GM21786 (cell line): ENCODE results near the gene MTMR1.

Source experiments
- ATAC-seq: cut with Tn5 transposase; IDR thresholded peaks from one replicate; pipeline ENCODE4 v1.9.1; 2021; ENCODE audit not compliant: unreplicated experiment

The MTMR1 gene

GRCh38 chrX:150692831-150693724 is at the start of gene MTMR1:
Gene MTMR1 (plus strand): TSS chrX:150693396. CDS start chrX:150693531, 135 bp downstream.
- ATAC-seq, result peak; percentile 31

- no peak for ATAC-seq
Observed at GRCh38 chrX:150643958-150644357, 49.2 kb upstream of the MTMR1 start.

DNA sequence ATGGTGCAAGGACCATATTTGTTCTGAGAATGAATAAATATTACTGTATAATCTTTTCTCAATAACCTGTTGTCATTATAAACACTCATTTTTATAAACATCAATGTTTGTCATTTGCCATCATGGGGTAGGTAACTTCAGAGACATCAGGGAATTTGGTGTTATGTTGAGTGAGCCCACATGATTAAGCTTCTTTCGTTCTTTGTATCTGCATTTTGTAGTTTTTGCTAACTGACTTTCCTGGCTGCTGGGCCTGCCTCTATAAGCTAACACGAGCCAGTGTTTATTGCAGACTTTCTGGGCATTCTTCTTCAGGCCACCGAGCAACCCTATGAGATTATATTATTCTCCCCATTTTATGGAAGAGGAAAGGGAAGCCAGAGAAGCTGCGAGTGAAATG is 48.8 kb upstream of the MTMR1 start:
- ATAC-seq, result no peak

GRCh38 chrX:150647331-150647730 is 45.9 kb upstream of the MTMR1 start:
- no peak for ATAC-seq

- no peak for ATAC-seq
Observed at GRCh38 chrX:150648296-150648940, 44.8 kb upstream of the MTMR1 start.

- ATAC-seq, result no peak
Observed at GRCh38 chrX:150649096-150649870, 43.9 kb upstream of the MTMR1 start.

DNA sequence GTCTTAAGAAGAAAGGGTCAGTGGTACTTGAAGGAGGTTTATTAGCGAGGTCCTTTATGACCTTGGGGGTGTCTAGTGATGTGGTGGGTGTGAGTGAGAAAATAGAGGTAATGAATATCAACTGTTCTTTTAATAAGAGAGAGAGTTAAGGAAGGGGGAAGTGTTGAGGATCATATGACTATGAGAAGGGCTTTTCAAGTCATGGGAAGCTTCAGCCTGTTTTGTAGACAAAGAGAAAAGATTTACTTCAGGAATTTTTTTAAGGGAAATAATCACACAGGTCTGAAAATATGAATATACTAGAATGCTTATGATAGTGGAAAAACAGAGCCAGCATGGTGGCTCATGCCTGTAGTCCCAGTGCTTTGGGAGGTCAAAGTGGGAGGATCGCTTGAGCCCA is 41.3 kb upstream of the MTMR1 start:
- no peak for ATAC-seq

DNA sequence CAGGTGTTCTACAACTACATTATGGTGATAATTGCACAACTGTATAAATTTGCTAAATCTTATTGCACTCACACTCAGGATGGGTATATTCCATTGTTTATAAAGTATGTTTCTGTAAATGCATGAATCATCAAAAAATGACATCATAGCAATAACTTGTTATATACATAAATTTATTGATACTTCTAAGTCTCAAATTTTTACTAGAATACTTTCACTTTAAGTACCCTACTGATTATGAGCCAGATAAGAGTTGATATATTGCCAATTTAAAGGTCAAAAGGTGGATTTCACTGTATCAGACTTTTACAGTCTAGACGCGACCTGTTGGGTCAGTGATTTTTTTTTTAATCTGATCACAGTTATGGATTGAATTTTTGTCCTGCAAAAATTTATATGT is 37.4 kb upstream of the MTMR1 start:
- no peak for ATAC-seq

DNA sequence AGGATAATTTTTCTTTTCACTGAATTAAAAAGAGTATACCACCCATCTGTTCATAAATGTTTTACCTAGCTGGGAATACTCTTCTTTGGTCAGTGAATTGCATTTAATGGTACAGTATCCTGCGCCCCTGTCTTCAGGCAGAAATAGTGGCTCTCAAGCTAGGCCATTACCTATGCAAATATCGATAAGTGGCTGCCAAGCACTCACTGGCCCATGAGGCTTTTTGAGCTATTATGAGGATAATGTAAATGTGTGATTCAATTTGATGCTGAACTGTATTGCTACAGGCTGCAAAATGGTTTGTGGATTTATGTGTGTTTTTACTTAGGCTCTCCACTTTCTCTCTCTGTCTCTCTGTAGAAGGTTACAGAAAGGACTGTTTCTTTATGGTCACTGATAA is 30.1 kb upstream of the MTMR1 start:
- ATAC-seq, result no peak

GRCh38 chrX:150664290-150664689 is 28.9 kb upstream of the MTMR1 start:
- no peak for ATAC-seq

DNA sequence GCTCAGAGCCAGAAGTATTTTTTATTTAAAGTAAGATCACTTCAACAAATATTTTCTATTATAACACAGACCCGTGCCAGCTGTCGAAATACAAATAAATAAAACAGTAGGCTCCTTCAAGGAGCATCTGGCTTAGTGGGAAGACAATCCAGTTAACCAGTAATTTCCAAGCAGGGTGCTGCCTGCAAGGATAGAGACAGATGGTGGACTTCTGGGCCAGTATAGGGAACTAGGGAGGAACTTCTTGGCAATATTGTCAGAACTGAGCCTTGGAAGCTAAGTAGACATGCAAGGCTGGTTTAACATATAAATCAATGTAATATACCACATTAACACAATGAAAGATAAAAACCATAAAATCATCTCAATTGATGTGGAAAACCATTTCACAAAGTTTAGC is 17.0 kb upstream of the MTMR1 start:
- no peak for ATAC-seq

GRCh38 chrX:150680974-150681373 is 12.2 kb upstream of the MTMR1 start:
- ATAC-seq, result no peak

DNA sequence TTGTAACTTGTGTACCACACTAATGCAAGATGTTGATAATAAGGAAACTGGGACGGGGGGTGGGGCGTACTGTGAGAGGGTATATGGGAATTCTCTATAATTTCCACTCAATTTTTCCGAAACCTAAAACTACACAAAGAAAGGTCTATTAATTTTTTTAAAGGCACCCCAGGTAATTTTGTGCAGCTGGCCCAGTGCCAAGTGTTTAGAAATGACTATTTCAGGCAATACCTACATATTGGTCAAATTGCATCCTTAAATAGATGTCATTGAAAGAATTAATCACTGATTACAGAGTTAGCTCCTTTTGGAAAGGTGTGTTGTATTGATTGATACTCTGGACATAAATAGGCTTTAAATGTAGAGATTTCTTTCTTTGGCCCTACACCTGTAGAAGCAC is 10.1 kb upstream of the MTMR1 start:
- no peak for ATAC-seq

- ATAC-seq, result no peak
Observed at GRCh38 chrX:150683536-150684146, 9.6 kb upstream of the MTMR1 start.

DNA sequence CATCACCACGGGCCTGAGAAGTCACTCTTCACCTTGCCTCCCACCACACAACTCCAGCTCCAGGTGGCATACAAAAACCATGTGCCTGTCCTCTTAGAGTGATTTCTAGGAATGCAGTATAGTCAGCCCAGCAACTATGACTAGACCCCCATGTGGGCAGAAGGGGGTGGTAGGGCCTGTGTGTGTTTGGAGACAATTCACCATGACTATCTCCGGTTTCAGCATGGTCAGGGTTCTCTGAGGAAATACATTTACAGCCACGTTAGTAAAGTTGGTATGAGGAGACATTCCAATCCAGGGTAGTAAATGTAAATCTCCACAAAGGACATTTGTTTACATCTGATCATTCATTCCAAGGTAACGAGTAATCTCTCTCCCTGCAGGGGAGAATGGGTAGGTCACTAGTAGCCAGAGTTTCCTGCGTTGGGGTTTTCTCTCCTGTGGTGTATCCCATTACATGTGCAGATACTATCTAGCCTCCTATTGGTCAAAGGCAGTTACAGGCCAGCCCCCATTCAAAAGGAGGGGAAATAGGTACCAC is 4.2 kb upstream of the MTMR1 start:
- ATAC-seq, result no peak

GRCh38 chrX:150690126-150690525 is 3.1 kb upstream of the MTMR1 start:
- ATAC-seq, result no peak

- ATAC-seq, result no peak
Observed at GRCh38 chrX:150692296-150692695, 900 bp upstream of the MTMR1 start.

GRCh38 chrX:150693725-150694574 is 754 bp downstream of the MTMR1 start:
- peak; percentile 63 for ATAC-seq

GRCh38 chrX:150694738-150695410 is 1.7 kb downstream of the MTMR1 start:
- peak; percentile 37 for ATAC-seq
